Islet precursor cell (in vitro differentiated cells): ENCODE measurements around the gene C9orf85.

Source experiments
- DNase-seq: peaks from one replicate; pipeline ENCODE4 v3.0.0-alpha.2; 2018

The C9orf85 gene

DNA sequence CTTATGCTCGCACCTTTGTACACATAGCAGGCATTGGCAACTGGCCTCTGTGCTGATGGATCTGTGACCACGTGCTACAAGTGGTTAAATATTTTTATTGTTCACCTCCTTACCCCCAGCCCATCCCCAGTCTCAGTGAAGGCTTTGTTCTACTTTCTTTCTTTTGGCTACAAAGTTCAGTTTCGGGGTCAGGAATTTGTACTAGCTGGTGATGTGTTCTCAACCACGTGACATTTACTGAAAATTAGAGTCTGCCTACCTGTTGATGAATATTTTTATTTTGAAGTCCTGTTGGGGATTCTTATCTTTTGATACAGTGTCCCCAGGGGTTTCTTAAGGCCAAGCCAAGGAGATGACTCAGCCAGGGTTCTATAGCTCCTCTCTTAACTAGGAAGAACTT is 101.2 kb downstream of the C9orf85 start:
- no peak for DNase-seq

GRCh38 chr9:72013292-72013760 is 101.9 kb downstream of the C9orf85 start:
- DNase-seq = no peak

- no peak for DNase-seq
Observed at GRCh38 chr9:72022841-72023240, 111.4 kb downstream of the C9orf85 start.
